H1 (cell line): ENCODE measurements around the gene R3HDM2. TPM values are rescaled to one million over a fixed set of nuclear protein-coding genes. Genes with fewer than 3 reads are reported as not detected.

Experiments
- CEBPB ChIP-seq: IDR thresholded peaks from 2 replicates; pipeline ENCODE4 v1.6.1; 2012; ENCODE audit warnings: low read depth, low read length
- CREB1 ChIP-seq: IDR thresholded peaks from 2 replicates; pipeline ENCODE4 v1.6.1; 2012; ENCODE audit warnings: inconsistent platforms
- KDM1A ChIP-seq: fragments of 200-600, 300-600 bp; sonication (generic); IDR thresholded peaks from 2 replicates; pipeline ENCODE4 v1.7.1; 2016; ENCODE audit warnings: mild to moderate bottlenecking, low read length, borderline replicate concordance
- SP2 ChIP-seq: IDR thresholded peaks from 2 replicates; pipeline ENCODE4 v1.6.1; 2012; ENCODE audit warnings: mild to moderate bottlenecking, low read length, inconsistent platforms
- polyA plus RNA-seq, 7 experiments: library from polyadenylated mRNA; depleted of rRNA in 3 of 7; stranded (reverse) in 5 of 7; unstranded in 2 of 7; fragments of >200 nt in 5 of 7; fragments of 200-250 nt in 2 of 7; gene quantifications; 1 replicate in 5 of 7; 2 replicates in 1 of 7; 4 replicates in 1 of 7; pipeline versions ENCODE4 v1.2.1 to v1.2.3, GENCODE V29; 2011 to 2013; ENCODE audit warnings: missing spikeins in 2 of 7, mixed read lengths in 2 of 7
- total RNA-seq: library from RNA; stranded (reverse); fragmentation: NEBNext Ultra II Directional; extraction: Animal tissue kit (Norgen Biotek cat#: 25700); gene quantifications from 2 replicates; pipeline ENCODE4 v1.2.1, GENCODE V29; 2021

Gene R3HDM2
- total and polyA plus RNA-seq, 2 of the 8 experiments (the other 6 are each of a cell fraction or from before 2014, with no cell fraction given) = 25.6 to 27.0 TPM

DNA sequence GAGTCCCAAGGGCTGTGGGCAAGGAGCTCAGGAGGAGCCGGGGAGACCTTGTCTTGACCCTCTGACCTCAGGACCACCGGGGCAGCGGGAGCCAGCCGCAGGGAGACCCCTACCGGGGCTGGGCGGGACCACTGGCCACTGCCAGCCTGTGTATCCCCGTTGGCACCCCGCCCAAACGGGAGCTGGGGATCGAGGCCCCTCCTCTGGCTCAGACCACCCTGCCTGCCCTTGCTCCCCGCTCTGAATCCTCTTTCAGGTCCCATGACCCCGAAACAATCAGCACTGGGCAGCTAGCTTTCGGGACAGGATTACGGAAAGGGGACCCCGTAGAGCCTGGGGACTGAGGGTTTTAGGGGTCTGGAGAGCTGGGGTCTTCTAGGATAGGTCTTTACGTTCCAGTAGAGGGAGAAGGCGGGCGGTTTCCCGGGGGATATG, 30.0 kb upstream of the R3HDM2 start (continued):
- TF ChIP-seq CREB1 (no peak), CEBPB (no peak), KDM1A (no peak), SP2 (no peak)
